Measurements from ENCODE around the gene CCL25.

DNA sequence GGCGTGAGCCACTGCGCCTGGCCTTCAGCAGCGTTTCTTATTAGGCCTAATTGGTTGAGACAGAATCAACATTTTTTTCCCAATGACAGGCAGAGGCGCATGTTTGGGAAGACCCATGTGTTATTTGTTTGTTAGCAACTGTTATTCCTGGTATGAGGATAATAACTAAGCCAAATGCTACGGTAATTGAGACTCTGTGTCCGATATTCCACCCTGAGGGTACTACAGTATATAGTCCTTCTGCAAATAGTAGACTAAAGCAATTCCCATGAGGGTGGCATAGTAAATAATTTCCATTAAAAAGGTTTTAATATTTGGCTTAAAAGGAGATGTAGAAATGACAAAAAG is 18.4 kb upstream of the CCL25 start:
- TF ChIP-seq, protein P1, sequence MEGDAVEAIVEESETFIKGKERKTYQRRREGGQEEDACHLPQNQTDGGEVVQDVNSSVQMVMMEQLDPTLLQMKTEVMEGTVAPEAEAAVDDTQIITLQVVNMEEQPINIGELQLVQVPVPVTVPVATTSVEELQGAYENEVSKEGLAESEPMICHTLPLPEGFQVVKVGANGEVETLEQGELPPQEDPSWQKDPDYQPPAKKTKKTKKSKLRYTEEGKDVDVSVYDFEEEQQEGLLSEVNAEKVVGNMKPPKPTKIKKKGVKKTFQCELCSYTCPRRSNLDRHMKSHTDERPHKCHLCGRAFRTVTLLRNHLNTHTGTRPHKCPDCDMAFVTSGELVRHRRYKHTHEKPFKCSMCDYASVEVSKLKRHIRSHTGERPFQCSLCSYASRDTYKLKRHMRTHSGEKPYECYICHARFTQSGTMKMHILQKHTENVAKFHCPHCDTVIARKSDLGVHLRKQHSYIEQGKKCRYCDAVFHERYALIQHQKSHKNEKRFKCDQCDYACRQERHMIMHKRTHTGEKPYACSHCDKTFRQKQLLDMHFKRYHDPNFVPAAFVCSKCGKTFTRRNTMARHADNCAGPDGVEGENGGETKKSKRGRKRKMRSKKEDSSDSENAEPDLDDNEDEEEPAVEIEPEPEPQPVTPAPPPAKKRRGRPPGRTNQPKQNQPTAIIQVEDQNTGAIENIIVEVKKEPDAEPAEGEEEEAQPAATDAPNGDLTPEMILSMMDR (IDR thresholded peaks at IDR 0.05; ENCODE audit: low read depth, low read length, poor library complexity, severe bottlenecking), result no peak
- no peak for TF ChIP-seq EZH2phosphoT487 (IDR thresholded peaks at IDR 0.05; ENCODE audit: borderline replicate concordance, low read length)
